ENCODE measurements around the gene TTC9.

DNA sequence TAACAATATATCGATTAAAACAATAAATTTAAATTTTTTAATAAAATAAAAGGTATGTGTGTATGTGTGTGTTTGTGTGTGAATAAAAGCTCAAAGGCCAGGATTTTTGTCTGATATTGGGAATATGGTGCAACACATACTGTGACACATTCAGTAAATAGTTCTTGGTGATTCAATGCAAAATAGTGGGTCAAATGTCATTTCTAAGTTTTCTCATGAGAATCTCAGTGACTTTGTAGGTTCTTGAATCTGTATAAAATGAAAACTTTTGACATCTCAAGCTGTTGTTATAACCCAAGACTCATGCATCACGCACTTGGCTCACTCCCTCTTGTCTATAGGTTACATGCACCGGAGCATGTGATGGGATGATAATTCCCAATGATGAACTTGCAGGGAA, 25.1 kb upstream of the TTC9 start:
- TF ChIP-seq, protein P1, sequence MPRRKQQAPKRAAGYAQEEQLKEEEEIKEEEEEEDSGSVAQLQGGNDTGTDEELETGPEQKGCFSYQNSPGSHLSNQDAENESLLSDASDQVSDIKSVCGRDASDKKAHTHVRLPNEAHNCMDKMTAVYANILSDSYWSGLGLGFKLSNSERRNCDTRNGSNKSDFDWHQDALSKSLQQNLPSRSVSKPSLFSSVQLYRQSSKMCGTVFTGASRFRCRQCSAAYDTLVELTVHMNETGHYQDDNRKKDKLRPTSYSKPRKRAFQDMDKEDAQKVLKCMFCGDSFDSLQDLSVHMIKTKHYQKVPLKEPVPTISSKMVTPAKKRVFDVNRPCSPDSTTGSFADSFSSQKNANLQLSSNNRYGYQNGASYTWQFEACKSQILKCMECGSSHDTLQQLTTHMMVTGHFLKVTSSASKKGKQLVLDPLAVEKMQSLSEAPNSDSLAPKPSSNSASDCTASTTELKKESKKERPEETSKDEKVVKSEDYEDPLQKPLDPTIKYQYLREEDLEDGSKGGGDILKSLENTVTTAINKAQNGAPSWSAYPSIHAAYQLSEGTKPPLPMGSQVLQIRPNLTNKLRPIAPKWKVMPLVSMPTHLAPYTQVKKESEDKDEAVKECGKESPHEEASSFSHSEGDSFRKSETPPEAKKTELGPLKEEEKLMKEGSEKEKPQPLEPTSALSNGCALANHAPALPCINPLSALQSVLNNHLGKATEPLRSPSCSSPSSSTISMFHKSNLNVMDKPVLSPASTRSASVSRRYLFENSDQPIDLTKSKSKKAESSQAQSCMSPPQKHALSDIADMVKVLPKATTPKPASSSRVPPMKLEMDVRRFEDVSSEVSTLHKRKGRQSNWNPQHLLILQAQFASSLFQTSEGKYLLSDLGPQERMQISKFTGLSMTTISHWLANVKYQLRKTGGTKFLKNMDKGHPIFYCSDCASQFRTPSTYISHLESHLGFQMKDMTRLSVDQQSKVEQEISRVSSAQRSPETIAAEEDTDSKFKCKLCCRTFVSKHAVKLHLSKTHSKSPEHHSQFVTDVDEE (CRISPR knock-in tag; IDR thresholded peaks at IDR 0.05): no peak
- no peak for TF ChIP-seq PATZ1 (CRISPR knock-in tag; IDR thresholded peaks at IDR 0.05; ENCODE audit: borderline replicate concordance)
